Hematopoietic multipotent progenitor cell treated with erythropoietin and hydrocortisone succinate and interleukin-3 and kit ligand, for 6 days (in vitro differentiated cells): ENCODE results near the gene CCDC124.
"Not testable (repeated sequence)": the region's sequence is repeated elsewhere in the genome, so short reads cannot be mapped to it uniquely, and the experiment has no call there.

Experiments
- DNase-seq: peaks from one replicate; pipeline ENCODE4 v3.0.0-alpha.2; 2015

Gene CCDC124

GRCh38 chr19:17954401-17954800 is 21.6 kb downstream of the CCDC124 start:
- DNase-seq, result no peak

- no peak for DNase-seq
Observed at GRCh38 chr19:17957149-17957849, 24.5 kb downstream of the CCDC124 start.

- DNase-seq, result no peak
Observed at GRCh38 chr19:17957885-17958284, 25.1 kb downstream of the CCDC124 start.

- no peak for DNase-seq
Observed at GRCh38 chr19:17963936-17964691, 31.3 kb downstream of the CCDC124 start.

GRCh38 chr19:17965370-17966128 is 32.7 kb downstream of the CCDC124 start:
- no peak for DNase-seq

GRCh38 chr19:17966129-17966483 is 33.3 kb downstream of the CCDC124 start:
- no peak for DNase-seq

GRCh38 chr19:17966550-17967256 is 33.9 kb downstream of the CCDC124 start, which contains the start of gene KCNN1:
TSS of gene KCNN1 (plus strand) at chr19:17967107. CDS start at chr19:17973889, 6,782 bp downstream.
- no peak for DNase-seq

GRCh38 chr19:17967257-17968051 is 34.6 kb downstream of the CCDC124 start:
- no peak for DNase-seq

- DNase-seq, result no peak
Observed at GRCh38 chr19:17968362-17968761, 35.5 kb downstream of the CCDC124 start.

- DNase-seq, result no peak
Observed at GRCh38 chr19:17969096-17969792, 36.4 kb downstream of the CCDC124 start.

- DNase-seq, result no peak
Observed at GRCh38 chr19:17972230-17972629, 39.4 kb downstream of the CCDC124 start.

- DNase-seq, result no peak
Observed at GRCh38 chr19:17973759-17974158, 40.9 kb downstream of the CCDC124 start.

GRCh38 chr19:17974551-17974950 is 41.7 kb downstream of the CCDC124 start:
- no peak for DNase-seq

- DNase-seq, result no peak
Observed at GRCh38 chr19:17975032-17975431, 42.2 kb downstream of the CCDC124 start.

GRCh38 chr19:17977021-17977420 is 44.2 kb downstream of the CCDC124 start:
- no peak for DNase-seq

- no peak for DNase-seq
Observed at GRCh38 chr19:17977488-17977887, 44.7 kb downstream of the CCDC124 start.

GRCh38 chr19:17981611-17982010 is 48.8 kb downstream of the CCDC124 start:
- DNase-seq, result no peak

- DNase-seq, result no peak
Observed at GRCh38 chr19:17982430-17982829, 49.6 kb downstream of the CCDC124 start.

GRCh38 chr19:17985037-17985818 is 52.4 kb downstream of the CCDC124 start:
- DNase-seq, result no peak

GRCh38 chr19:17986569-17986968 is 53.8 kb downstream of the CCDC124 start:
- DNase-seq, result not testable (repeated sequence)

GRCh38 chr19:17988161-17988560 is 55.3 kb downstream of the CCDC124 start:
- DNase-seq, result no peak
